ENCODE measurements around the gene ANKRD45.
"Not testable (repeated sequence)": the region's sequence is repeated elsewhere in the genome, so short reads cannot be mapped to it uniquely, and the experiment has no call there.

The ANKRD45 gene

GRCh38 chr1:173573596-173573995 lies 96.1 kb downstream of the ANKRD45 start:
- in situ Hi-C loops (cut with HindIII; ENCODE audit: low sequenced_read_pairs) = no loop called here

GRCh38 chr1:173572201-173572873 lies 97.3 kb downstream of the ANKRD45 start:
- in situ Hi-C loops (cut with HindIII; ENCODE audit: low sequenced_read_pairs) = no loop called here

GRCh38 chr1:173570370-173571007 lies 99.2 kb downstream of the ANKRD45 start:
- in situ Hi-C loops (cut with HindIII; ENCODE audit: low sequenced_read_pairs) = no loop called here

GRCh38 chr1:173568483-173568882 lies 101.2 kb downstream of the ANKRD45 start:
- in situ Hi-C loops (cut with HindIII; ENCODE audit: low sequenced_read_pairs) = no loop called here

- in situ Hi-C loops (cut with HindIII; ENCODE audit: low sequenced_read_pairs) = not testable (repeated sequence)
These were observed 105.8 kb downstream of the ANKRD45 start for GRCh38 chr1:173563846-173564245.

GRCh38 chr1:173562813-173563212 lies 106.8 kb downstream of the ANKRD45 start:
- in situ Hi-C loops (cut with HindIII; ENCODE audit: low sequenced_read_pairs) = no loop called here

GRCh38 chr1:173561263-173561662 lies 108.4 kb downstream of the ANKRD45 start:
- in situ Hi-C loops (cut with HindIII; ENCODE audit: low sequenced_read_pairs) = no loop called here

GRCh38 chr1:173560285-173560880 lies 109.3 kb downstream of the ANKRD45 start:
- in situ Hi-C loops (cut with HindIII; ENCODE audit: low sequenced_read_pairs) = no loop called here
